Keratinocyte (primary cell): ENCODE measurements around the gene XIRP2. TPM values are rescaled to one million over a fixed set of nuclear protein-coding genes. Genes with fewer than 3 reads are reported as not detected.

Experiments used
- DNase-seq: peaks from one replicate; pipeline ENCODE4 v3.0.0-alpha.2; 2011; ENCODE audit warnings: low read depth, missing footprints, low spot score
- FAIRE-seq: peaks from 2 replicates; lab custom pipeline; 2011; peaks lifted over from hg19 to GRCh38; lab: Jason Lieb, UNC
- H2AFZ ChIP-seq: 2 replicates; pipeline ENCODE4 v1.6.0; 2012; ENCODE audit warnings: low read length, control low read depth, inconsistent platforms; ENCODE audit not compliant: control insufficient read depth
- H3K27ac ChIP-seq: 2 replicates; pipeline ENCODE4 v1.5.1; 2011; ENCODE audit warnings: low read length; ENCODE audit not compliant: control insufficient read depth, insufficient read depth
- H3K27me3 ChIP-seq: 3 replicates; pipeline ENCODE4 v1.6.0; 2011; ENCODE audit warnings: low read length; ENCODE audit not compliant: control insufficient read depth, insufficient read depth; ENCODE audit errors: extremely low read depth
- H3K36me3 ChIP-seq, 2 experiments: 2 replicates in 1 of 2; 3 replicates in 1 of 2; pipeline ENCODE4 v1.5.1; 2011; ENCODE audit warnings: low read length in 2 of 2, mild to moderate bottlenecking in 1 of 2; ENCODE audit not compliant: control insufficient read depth in 2 of 2, insufficient read depth in 2 of 2; ENCODE audit errors: extremely low read depth in 1 of 2
- H3K4me1 ChIP-seq: 3 replicates; pipeline ENCODE4 v1.5.1; 2011; ENCODE audit warnings: low read length; ENCODE audit not compliant: control insufficient read depth, insufficient read depth; ENCODE audit errors: extremely low read depth
- H3K4me2 ChIP-seq: 3 replicates; pipeline ENCODE4 v1.6.0; 2011; ENCODE audit warnings: low read depth, low read length; ENCODE audit not compliant: control insufficient read depth, insufficient read depth; ENCODE audit errors: extremely low read depth
- H3K4me3 ChIP-seq, 3 experiments: fragments of 200-600 bp in 1 of 3; sonication (generic) in 1 of 3; 2 replicates in 2 of 3; 3 replicates in 1 of 3; pipeline ENCODE4 v1.5.1; 2011 to 2016; ENCODE audit warnings: low read length in 3 of 3, mild to moderate bottlenecking in 3 of 3, control low read depth in 2 of 3, inconsistent platforms in 1 of 3, low read depth in 1 of 3, mixed read lengths in 1 of 3, mixed run types in 1 of 3, moderate library complexity in 1 of 3; ENCODE audit not compliant: control insufficient read depth in 2 of 3, insufficient read depth in 2 of 3; ENCODE audit errors: extremely low read depth in 1 of 3
- H3K79me2 ChIP-seq: 2 replicates; pipeline ENCODE4 v1.6.0; 2012; ENCODE audit warnings: low read length; ENCODE audit not compliant: control insufficient read depth, insufficient read depth
- H3K9ac ChIP-seq: 3 replicates; pipeline ENCODE4 v1.6.0; 2011; ENCODE audit warnings: low read length; ENCODE audit not compliant: control insufficient read depth, insufficient read depth; ENCODE audit errors: extremely low read depth
- H3K9me1 ChIP-seq: 3 replicates; pipeline ENCODE4 v1.6.0; 2011; ENCODE audit warnings: low read length; ENCODE audit not compliant: control insufficient read depth, insufficient read depth; ENCODE audit errors: extremely low read depth
- H3K9me3 ChIP-seq: 2 replicates; pipeline ENCODE4 v1.5.1; 2012; ENCODE audit warnings: low read depth, low read length; ENCODE audit not compliant: control insufficient read depth
- H4K20me1 ChIP-seq: 3 replicates; pipeline ENCODE4 v1.6.0; 2011; ENCODE audit warnings: low read length; ENCODE audit not compliant: control insufficient read depth, insufficient read depth; ENCODE audit errors: extremely low read depth
- CTCF ChIP-seq, 3 experiments: IDR thresholded peaks in 1 of 3; conservative IDR thresholded peaks in 1 of 3; optimal IDR thresholded peaks in 1 of 3; 2 replicates in 2 of 3; 3 replicates in 1 of 3; pipeline versions ENCODE3 to v1.5.1; 2011; ENCODE audit warnings: low read length in 3 of 3, mild to moderate bottlenecking in 3 of 3, moderate library complexity in 2 of 3, control low read depth in 1 of 3, inconsistent platforms in 1 of 3; ENCODE audit not compliant: insufficient read depth in 2 of 3; ENCODE audit errors: extremely low read depth in 1 of 3
- EZH2 ChIP-seq: IDR thresholded peaks from one replicate; pipeline ENCODE4 v1.6.1; 2012; ENCODE audit warnings: inconsistent platforms, mild to moderate bottlenecking, low read length, moderate library complexity
- dilution Hi-C: fragments of 300-500 bp; cut with MboI; formaldehyde crosslinking; loops from one replicate; pipeline ENCODE4 v1.7.0; 2020; ENCODE audit warnings: low sequenced_read_pairs; ENCODE audit not compliant: extremely low pct_ligation_motif_present
- polyA plus RNA-seq, 5 experiments: library from polyadenylated mRNA; depleted of rRNA in 3 of 5; stranded (reverse) in 3 of 5; stranded (forward) in 1 of 5; unstranded in 1 of 5; fragments of >200 nt; gene quantifications; 1 replicate in 1 of 5; 2 replicates in 3 of 5; 3 replicates in 1 of 5; pipeline versions ENCODE4 v1.2.1 to v1.2.3, GENCODE V29; 2011 to 2012; ENCODE audit warnings: missing spikeins in 2 of 5, low read depth in 1 of 5, low replicate concordance in 1 of 5

Gene XIRP2
- polyA plus RNA-seq, 1 donor (not counting 4 experiments of a cell fraction or from before 2014, with no cell fraction given): 0.01 TPM

DNA sequence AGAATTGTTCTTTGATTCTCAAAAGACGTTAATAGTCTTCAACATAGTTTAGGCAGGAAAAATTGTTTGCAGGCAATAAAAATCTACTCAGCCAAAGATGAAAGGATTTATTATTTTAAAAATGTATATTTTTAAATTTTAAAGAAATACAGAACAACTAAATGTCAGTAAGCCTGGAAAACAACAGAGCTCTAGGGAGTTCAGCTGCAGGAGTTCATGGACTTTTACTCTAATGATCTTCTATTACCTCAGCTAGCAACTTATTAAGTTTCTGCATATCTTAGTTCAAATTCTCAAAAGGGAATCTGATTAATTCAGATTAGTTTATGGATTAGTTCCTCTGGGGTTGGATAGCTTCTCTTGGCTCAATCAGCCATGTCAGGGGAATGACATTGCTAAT is 17.9 kb upstream of the XIRP2 start:
- Histone ChIP-seq H3K4me2 (no peak overlapping the region), H3K4me1 (no peaks in the 10 kb centered on the region), H3K4me3 (no peak overlapping the region), H3K27me3 (no peaks in the 10 kb centered on the region), H3K36me3 (no peaks in the 10 kb centered on the region), H3K9ac (no peak overlapping the region), H3K79me2 (no peaks in the 10 kb centered on the region), H3K9me1 (no peaks in the 10 kb centered on the region), H3K27ac (no peak overlapping the region), H4K20me1 (no peaks in the 10 kb centered on the region), H2AFZ (no peak overlapping the region), H3K9me3 (no peaks in the 10 kb centered on the region)
- DNase-seq (no peak), FAIRE-seq (no peak)
- TF ChIP-seq EZH2 (no peak), CTCF (optimal IDR thresholded peaks at IDR 0.05 in 1 of 3, IDR thresholded peaks at IDR 0.05 in 1 of 3, conservative IDR thresholded peaks at IDR 0.05 in 1 of 3; ENCODE audit: extremely low read depth in 1 of 3, insufficient read depth in 2 of 3, low read length in 3 of 3) (no peak)
- dilution Hi-C loops: no loop called here

GRCh38 chr2:166881177-166881576 is 7.1 kb upstream of the XIRP2 start:
- dilution Hi-C loops: no loop called here
- no peak for FAIRE-seq

More at GRCh38 chr2:166881177-166881576, 7.1 kb upstream of the XIRP2 start:
- no peak overlapping the region for H2AFZ ChIP-seq
- H4K20me1 ChIP-seq: no peaks in the 10 kb centered on the region
- H3K36me3 ChIP-seq: no peaks in the 10 kb centered on the region
- DNase-seq: no peak
- H3K4me2 ChIP-seq: no peak overlapping the region
- H3K9me1 ChIP-seq: no peaks in the 10 kb centered on the region
- no peak overlapping the region for H3K27ac ChIP-seq
- no peak overlapping the region for H3K4me3 ChIP-seq
- no peaks in the 10 kb centered on the region for H3K27me3 ChIP-seq
- H3K79me2 ChIP-seq: no peaks in the 10 kb centered on the region
- no peaks in the 10 kb centered on the region for H3K9me3 ChIP-seq
- TF ChIP-seq EZH2 (no peak), CTCF (optimal IDR thresholded peaks at IDR 0.05 in 1 of 3, IDR thresholded peaks at IDR 0.05 in 1 of 3, conservative IDR thresholded peaks at IDR 0.05 in 1 of 3; ENCODE audit: extremely low read depth in 1 of 3, insufficient read depth in 2 of 3, low read length in 3 of 3) (no peak)
- no peak overlapping the region for H3K9ac ChIP-seq
- H3K4me1 ChIP-seq: no peaks in the 10 kb centered on the region
